GM12878 (cell line): ENCODE measurements around the gene EBF3.

Experiments used
- ATF2 ChIP-seq: IDR thresholded peaks from 2 replicates; pipeline ENCODE4 v1.6.1; 2012; ENCODE audit warnings: low read length, inconsistent platforms
- BRCA1 ChIP-seq: IDR thresholded peaks from 2 replicates; pipeline ENCODE4 v1.6.1; 2011; ENCODE audit warnings: low read depth, low read length, improper control_type of control experiment
- CTCF ChIP-seq, 3 experiments: IDR thresholded peaks in 2 of 3; conservative IDR thresholded peaks in 1 of 3; 2 replicates each; pipeline ENCODE4 v1.5.1; 2011; ENCODE audit warnings: low read depth in 3 of 3, low read length in 3 of 3, mild to moderate bottlenecking in 3 of 3, control low read depth in 2 of 3, moderate library complexity in 2 of 3, inconsistent platforms in 1 of 3, mixed read lengths in 1 of 3; ENCODE audit not compliant: control insufficient read depth in 2 of 3, insufficient read depth in 1 of 3; ENCODE audit errors: extremely low read depth in 1 of 3
- NFYA ChIP-seq: IDR thresholded peaks from 2 replicates; pipeline ENCODE4 v1.6.1; 2011; ENCODE audit warnings: low read depth, mild to moderate bottlenecking, low read length, improper control_type of control experiment, borderline replicate concordance
- POLR2AphosphoS5 ChIP-seq: IDR thresholded peaks from 2 replicates; pipeline ENCODE4 v1.6.1; 2011; ENCODE audit warnings: mild to moderate bottlenecking, low read length, inconsistent platforms
- SKIL ChIP-seq: fragments of 450-650 bp; IDR thresholded peaks from 2 replicates; pipeline ENCODE4 v1.6.1; 2017; ENCODE audit warnings: mild to moderate bottlenecking, low read depth, inconsistent platforms; ENCODE audit not compliant: poor library complexity, severe bottlenecking
- TCF7 ChIP-seq: IDR thresholded peaks from 2 replicates; pipeline ENCODE4 v1.6.1; 2014; ENCODE audit warnings: antibody characterized with exemption, borderline replicate concordance

GRCh38 chr10:129786216-129786615 is 177.9 kb downstream of the EBF3 start:
- TF ChIP-seq TCF7, result no peak
- TF ChIP-seq BRCA1, result no peak
- no peak for TF ChIP-seq CTCF (IDR thresholded peaks at IDR 0.05 in 2 of 3, conservative IDR thresholded peaks at IDR 0.05 in 1 of 3; ENCODE audit: control insufficient read depth in 2 of 3, extremely low read depth in 1 of 3, insufficient read depth in 1 of 3, low read depth in 3 of 3, low read length in 3 of 3)
- TF ChIP-seq NFYA, result no peak
- TF ChIP-seq POLR2AphosphoS5, result no peak
- TF ChIP-seq ATF2, result no peak
- TF ChIP-seq SKIL, result no peak
